HG03045 (cell line): ENCODE results near the gene SERPINA12.

Source experiments
- ATAC-seq: cut with Tn5 transposase; IDR thresholded peaks from one replicate; pipeline ENCODE4 v1.9.1; 2021; ENCODE audit warnings: mild to moderate bottlenecking, moderate library complexity; ENCODE audit not compliant: unreplicated experiment

The SERPINA12 gene

GRCh38 chr14:94467728-94468520, 41.3 kb downstream of the SERPINA12 start:
- no peak for ATAC-seq

GRCh38 chr14:94466706-94467370, 42.4 kb downstream of the SERPINA12 start:
- no peak for ATAC-seq

- no peak for ATAC-seq
Observed at GRCh38 chr14:94465042-94465441, 44.2 kb downstream of the SERPINA12 start.

GRCh38 chr14:94464290-94464689, 45.0 kb downstream of the SERPINA12 start:
- no peak for ATAC-seq

- no peak for ATAC-seq
Observed at GRCh38 chr14:94462763-94463572, 46.3 kb downstream of the SERPINA12 start.

- no peak for ATAC-seq
Observed at GRCh38 chr14:94462219-94462551, 47.1 kb downstream of the SERPINA12 start.

GRCh38 chr14:94461526-94462218, 47.6 kb downstream of the SERPINA12 start:
- no peak for ATAC-seq

- ATAC-seq: no peak
Observed at GRCh38 chr14:94460631-94461416, 48.4 kb downstream of the SERPINA12 start.

GRCh38 chr14:94458558-94459205, 50.6 kb downstream of the SERPINA12 start:
- no peak for ATAC-seq

GRCh38 chr14:94458096-94458495, 51.2 kb downstream of the SERPINA12 start:
- ATAC-seq: no peak

- no peak for ATAC-seq
Observed at GRCh38 chr14:94455928-94456327, 53.3 kb downstream of the SERPINA12 start.

GRCh38 chr14:94451826-94452225, 57.4 kb downstream of the SERPINA12 start:
- no peak for ATAC-seq

GRCh38 chr14:94451091-94451771, 58.0 kb downstream of the SERPINA12 start:
- ATAC-seq: no peak

GRCh38 chr14:94450722-94451090, 58.6 kb downstream of the SERPINA12 start:
- no peak for ATAC-seq

GRCh38 chr14:94449930-94450329, 59.3 kb downstream of the SERPINA12 start:
- no peak for ATAC-seq

GRCh38 chr14:94448071-94448808, 61.0 kb downstream of the SERPINA12 start:
- ATAC-seq: no peak

GRCh38 chr14:94447206-94447605, 62.1 kb downstream of the SERPINA12 start:
- ATAC-seq: no peak

GRCh38 chr14:94446126-94446525, 63.1 kb downstream of the SERPINA12 start:
- ATAC-seq: no peak

GRCh38 chr14:94445003-94445402, 64.3 kb downstream of the SERPINA12 start:
- no peak for ATAC-seq
